ENCODE results near the gene EEIG1. TPM values are rescaled to one million over a fixed set of nuclear protein-coding genes. Genes with fewer than 3 reads are reported as not detected.

Gene EEIG1
- total and polyA plus RNA-seq, 8 donors = 28.2 to 67.3 (median 38.8) TPM

- H3K4me3 ChIP-seq = no peak overlapping the region
- H3K4me1 ChIP-seq = peaks cover 4 to 24% of the 10 kb centered on the region in 2 donors
- no peaks in the 10 kb centered on the region for H3K9me3 ChIP-seq
- no peak for ATAC-seq
- no peak overlapping the region for H3K27ac ChIP-seq
- no peak for DNase-seq
- no peak for TF ChIP-seq CTCF (IDR thresholded peaks at IDR 0.05)
- no peaks in the 10 kb centered on the region for H3K36me3 ChIP-seq
- intact Hi-C loops (cut with DNase I) = no loop called here
- peaks cover 0 to 12% of the 10 kb centered on the region in 2 donors for H3K27me3 ChIP-seq
These were observed 3.1 kb upstream of the EEIG1 start for GRCh38 chr9:127983847-127984289.

GRCh38 chr9:127982912-127983311 lies 2.1 kb upstream of the EEIG1 start:
- H3K4me3 ChIP-seq = no peak overlapping the region
- peaks cover 8 to 33% of the 10 kb centered on the region in 2 donors for H3K4me1 ChIP-seq
- no peak overlapping the region for H3K27ac ChIP-seq
- no peaks in the 10 kb centered on the region for H3K36me3 ChIP-seq
- no peak for ATAC-seq
- H3K27me3 ChIP-seq = peaks cover 0 to 12% of the 10 kb centered on the region in 2 donors
- no peaks in the 10 kb centered on the region for H3K9me3 ChIP-seq
- no peak for DNase-seq
- no peak for TF ChIP-seq CTCF (IDR thresholded peaks at IDR 0.05)
- intact Hi-C loops (cut with DNase I) = no loop called here

GRCh38 chr9:127981559-127982121 lies 851 bp upstream of the EEIG1 start:
- Histone ChIP-seq H3K27ac (peak overlapping the region; percentile 87 to 91), H3K4me3 (peak overlapping the region; percentile 52 to 58), H3K4me1 (peaks cover 19 to 46% of the 10 kb centered on the region in 2 donors), H3K9me3 (no peaks in the 10 kb centered on the region), H3K27me3 (peaks cover 0 to 12% of the 10 kb centered on the region in 2 donors), H3K36me3 (no peaks in the 10 kb centered on the region)
- intact Hi-C loops (cut with DNase I) = no loop called here
- ATAC-seq = no peak
- DNase-seq = no peak
- no peak for TF ChIP-seq CTCF (IDR thresholded peaks at IDR 0.05)

GRCh38 chr9:127980060-127980705 lies 606 bp downstream of the EEIG1 start:
- no peaks in the 10 kb centered on the region for H3K36me3 ChIP-seq
- peaks cover 0 to 12% of the 10 kb centered on the region in 2 donors for H3K27me3 ChIP-seq
- peaks cover 30 to 60% of the 10 kb centered on the region in 2 donors for H3K4me1 ChIP-seq
- H3K27ac ChIP-seq = peak overlapping the region; percentile 70 to 75
- TF ChIP-seq CTCF (IDR thresholded peaks at IDR 0.05) = no peak
- no peaks in the 10 kb centered on the region for H3K9me3 ChIP-seq
- ATAC-seq (peak; percentile 50), DNase-seq (peak in 1 of 4 donors; percentile 91)
- intact Hi-C loops (cut with DNase I) = no loop called here
- H3K4me3 ChIP-seq = peak overlapping the region; percentile 58 to 67

GRCh38 chr9:127979333-127980059 lies 1.3 kb downstream of the EEIG1 start:
- no peak for TF ChIP-seq CTCF (IDR thresholded peaks at IDR 0.05)
- H3K4me1 ChIP-seq = peaks cover 37 to 67% of the 10 kb centered on the region in 2 donors
- ATAC-seq = peak; percentile 10

More at GRCh38 chr9:127979333-127980059, 1.3 kb downstream of the EEIG1 start:
- no peaks in the 10 kb centered on the region for H3K36me3 ChIP-seq
- peak overlapping the region; percentile 58 to 67 for H3K4me3 ChIP-seq
- peaks cover 0 to 12% of the 10 kb centered on the region in 2 donors for H3K27me3 ChIP-seq
- peak in 1 of 4 donors; percentile 45 for DNase-seq
- intact Hi-C loops (cut with DNase I) = no loop called here
- peak overlapping the region; percentile 70 to 75 for H3K27ac ChIP-seq
- H3K9me3 ChIP-seq = no peaks in the 10 kb centered on the region

Data from left lung (tissue), 10 donors.